ENCODE results near the gene LRIG1.

LRIG1 gene

DNA sequence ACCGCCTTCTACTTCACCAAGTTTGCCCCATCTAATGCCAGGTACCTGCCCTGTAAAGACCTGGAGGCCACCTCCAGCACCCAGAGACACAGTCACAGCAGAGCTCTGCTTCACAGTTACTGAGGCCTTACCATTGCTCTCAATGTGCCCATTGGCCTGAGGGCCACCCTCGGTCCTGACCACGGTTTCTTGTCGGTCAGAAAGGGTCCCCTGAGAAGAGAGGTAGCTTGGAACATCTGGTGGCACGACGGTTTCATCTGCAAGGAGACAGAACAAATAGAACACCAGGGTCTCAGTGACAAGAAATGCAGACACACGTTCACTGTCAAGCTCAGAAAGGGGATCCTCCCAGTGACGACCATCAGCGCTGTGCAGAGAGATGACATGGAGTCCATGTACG lies 118.7 kb downstream of the LRIG1 start:
- DNase-seq (ENCODE audit: low read depth) = no peak

DNA sequence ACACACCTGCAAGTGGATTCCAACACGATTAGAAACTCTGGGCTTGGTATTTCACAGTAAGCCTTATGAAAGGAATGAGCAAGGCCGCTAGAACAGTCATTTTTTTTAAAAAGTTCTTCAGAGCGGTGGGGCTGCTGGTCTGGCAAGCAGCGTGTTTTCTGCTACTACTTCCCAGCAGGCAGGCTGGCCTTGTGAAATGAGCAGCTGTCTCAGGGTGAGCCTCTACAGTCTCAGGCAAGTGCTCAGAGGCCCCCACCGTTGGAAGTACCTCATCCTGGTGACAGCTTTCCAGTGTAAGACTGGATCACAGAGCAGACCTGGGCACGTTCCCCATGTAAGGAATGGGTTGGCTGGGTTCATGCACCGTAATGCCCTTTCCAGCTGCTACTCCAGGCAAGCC lies 119.2 kb downstream of the LRIG1 start:
- no peak for DNase-seq (ENCODE audit: low read depth)

DNA sequence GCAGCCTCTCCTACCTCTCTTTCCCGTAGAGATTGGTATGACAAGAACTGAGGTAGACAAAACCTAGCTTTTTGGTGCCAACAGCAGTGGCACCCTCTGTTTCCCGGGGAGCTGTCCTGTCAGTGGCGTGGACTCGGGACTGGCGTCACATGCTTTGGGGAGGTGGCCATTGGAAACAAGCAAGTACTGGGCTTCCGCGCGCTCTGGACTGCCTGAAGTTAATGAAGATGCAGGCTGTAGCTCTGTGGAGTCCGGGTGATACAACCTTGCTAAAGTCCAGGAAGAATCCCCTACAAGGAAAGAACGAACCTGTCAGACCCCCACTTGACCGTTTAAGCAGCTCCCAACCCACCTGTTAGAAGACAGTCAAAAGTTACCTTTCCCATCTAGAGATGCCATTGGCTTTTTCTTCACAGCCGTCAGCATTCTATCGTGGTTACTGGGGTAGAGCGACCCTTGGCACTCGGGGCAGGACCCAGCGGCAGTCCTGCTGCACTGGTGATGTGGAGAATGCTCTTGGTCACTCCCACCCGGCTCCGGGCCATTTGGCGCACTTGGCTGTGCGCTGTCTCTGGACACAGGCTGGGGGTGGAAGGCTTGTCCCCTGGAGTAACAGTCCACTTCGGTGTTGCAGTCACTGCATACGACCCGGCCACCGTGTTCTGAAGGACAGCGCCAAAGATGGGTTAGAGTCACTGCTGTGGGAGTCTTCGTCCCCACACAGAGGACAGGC lies 120.5 kb downstream of the LRIG1 start:
- DNase-seq (ENCODE audit: low read depth) = no peak

DNA sequence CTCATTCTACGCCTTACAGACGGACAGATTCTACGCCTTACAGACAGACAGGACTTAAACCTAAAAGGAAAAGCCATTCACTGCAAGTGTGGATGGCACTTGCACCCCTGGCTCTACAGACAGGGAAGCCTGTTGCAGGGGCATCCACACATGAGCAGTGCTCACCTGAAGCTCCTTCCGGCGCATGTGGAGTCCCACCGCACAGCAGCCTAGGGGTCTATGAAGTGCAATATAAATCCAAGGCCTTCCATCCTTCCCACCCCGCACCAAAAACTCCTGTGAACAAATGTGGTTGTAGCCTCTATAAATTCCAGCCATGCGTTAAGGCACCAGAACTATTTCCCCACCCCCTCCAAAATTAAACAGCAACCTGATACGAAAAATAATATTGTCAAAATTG lies 121.3 kb downstream of the LRIG1 start:
- no peak for DNase-seq (ENCODE audit: low read depth)

DNA sequence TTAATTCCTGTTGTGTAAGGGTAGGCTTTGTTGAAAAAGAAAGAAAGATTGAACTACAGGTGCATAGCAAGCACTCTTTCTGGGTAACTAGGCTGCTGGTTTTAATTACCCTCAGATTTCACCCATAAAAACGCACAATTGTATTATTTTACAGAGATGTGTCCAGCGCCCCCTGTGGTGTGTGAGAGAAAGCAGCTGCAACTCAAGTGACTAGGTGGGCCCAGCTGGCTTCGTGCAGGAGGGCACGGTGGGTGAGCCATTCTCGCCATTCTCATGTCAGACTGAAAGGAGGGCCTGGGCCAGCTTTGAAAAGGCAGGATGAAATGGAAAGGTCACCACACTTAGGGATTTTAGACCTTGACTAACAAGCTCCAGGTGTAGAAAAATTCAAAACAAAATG lies 122.6 kb downstream of the LRIG1 start:
- DNase-seq (ENCODE audit: low read depth) = peak; percentile 14

DNA sequence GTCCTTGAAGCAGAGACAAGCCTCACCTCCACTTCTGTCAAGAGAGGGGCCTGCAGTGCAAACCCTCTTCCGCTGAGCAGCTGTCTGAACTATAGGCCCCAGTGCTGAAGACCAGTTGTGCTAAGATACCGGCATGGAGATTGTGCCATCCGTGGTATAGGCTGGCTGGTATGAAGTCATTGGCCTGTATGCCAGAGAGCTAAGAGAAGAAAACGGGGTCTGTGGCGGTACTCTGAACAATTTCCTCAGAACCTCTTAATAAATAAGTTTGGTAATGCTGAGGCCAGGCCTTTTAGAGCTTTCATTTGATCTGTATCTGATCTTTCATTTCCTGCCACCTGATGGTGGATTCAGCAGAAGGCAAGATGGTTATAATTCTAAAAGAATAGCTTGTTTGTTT lies 123.0 kb downstream of the LRIG1 start:
- no peak for DNase-seq (ENCODE audit: low read depth)

DNA sequence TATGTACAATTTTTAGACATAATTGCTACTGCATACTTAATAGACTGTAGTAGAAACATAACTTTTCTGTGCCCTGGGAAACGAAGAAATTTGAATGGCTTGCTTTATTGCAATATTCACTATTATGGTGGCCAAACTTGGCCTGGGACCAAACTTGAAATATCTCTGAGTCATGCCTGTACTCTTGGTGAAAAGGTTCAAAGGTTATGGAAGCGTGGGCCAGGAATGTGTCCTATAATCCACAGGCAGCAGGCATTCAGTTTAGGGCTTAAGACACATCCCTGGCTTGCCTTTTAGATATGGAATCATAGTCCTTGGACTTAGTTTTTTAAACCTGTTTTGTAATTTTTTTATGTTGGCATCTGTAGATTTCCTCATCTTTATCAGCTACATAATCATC lies 124.3 kb downstream of the LRIG1 start:
- no peak for DNase-seq (ENCODE audit: low read depth)

DNA sequence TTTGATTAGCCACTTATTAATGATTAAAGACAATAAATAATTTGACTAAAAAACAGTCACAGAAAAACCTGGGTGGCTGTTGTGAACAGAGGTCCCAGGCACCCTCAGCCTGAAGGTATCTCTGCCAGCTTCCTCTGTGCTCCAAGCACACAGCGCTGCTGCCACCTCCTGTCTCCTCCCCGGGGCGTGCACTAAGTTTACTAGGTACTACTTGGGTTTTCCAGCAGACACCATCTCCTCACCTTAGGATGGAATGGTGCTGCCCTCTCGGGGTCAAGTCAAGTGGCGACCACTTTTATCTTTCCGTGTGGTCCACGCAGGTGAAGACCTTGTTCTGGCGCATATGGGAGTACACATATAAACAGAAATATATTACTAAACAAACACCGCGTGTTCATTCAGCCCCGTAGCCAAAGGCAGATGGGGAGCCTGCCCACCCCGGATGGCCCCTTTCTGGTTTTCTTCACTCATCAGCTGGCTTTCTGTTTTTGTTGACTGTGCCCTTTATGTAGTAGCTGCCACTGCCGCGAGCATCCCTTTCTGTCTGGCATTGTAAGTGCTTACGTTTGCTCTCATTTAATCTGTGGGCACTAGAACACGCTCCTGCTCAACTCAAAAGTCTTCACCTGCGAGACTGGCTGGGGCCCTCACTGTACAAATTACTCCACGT lies 128.0 kb downstream of the LRIG1 start:
- DNase-seq (ENCODE audit: low read depth) = no peak

DNA sequence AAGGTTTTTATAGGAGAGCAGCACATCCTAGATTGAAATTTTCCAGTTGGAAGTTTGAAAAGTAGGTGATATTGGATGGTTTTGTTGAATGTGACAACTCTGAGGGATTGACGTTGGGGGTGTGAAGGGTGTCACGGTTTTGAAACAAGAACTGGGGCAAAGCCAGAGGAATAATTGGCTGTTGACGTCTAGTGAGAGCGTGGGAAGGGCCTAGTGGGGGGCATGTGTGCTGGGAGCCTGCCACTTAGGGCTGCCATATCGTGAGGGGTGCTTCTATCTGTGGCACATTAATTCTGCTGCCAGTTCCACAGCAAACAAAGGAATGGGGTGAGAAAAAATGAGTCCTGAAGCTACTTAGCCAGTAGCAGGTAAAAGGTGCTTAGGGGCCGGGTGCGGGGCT lies 129.4 kb downstream of the LRIG1 start:
- DNase-seq (ENCODE audit: low read depth) = no peak

DNA sequence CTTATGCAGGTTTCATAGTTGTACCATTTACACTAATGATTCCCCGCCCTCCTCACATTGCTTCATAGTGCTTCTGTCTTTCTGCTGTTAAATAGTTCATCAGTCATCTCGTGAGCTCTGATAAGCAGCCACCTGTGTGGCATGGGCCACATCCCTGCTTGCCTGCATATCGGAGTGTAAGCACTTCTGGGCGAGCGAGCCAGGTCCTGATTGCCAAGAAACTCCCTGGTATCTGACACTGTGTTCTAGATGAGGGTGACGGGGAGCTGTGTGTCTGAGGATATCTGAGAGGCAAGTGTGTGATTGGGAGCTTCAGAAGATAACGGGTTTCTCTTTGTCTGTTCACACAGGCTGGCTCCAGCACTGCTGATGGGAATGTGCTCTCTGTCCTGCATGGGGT lies 130.6 kb downstream of the LRIG1 start:
- DNase-seq (ENCODE audit: low read depth) = no peak

DNA sequence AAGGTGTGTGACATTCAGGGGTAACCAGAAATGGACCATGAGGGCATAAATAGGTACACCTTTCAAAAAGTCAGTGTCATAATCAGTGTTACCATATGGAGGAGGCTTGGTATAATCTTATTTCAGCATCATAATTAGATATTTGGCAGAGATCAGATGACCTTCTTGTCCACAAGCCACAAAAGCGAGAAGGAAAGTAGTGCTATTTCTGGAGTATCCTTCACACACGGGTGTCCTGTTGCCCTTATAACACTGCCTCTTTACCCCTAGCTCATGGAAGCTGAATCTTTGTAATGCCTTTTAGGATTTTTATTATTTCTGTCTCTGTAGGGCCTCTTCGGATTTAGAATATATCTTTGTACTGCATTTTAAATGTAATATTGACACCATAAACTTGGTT lies 132.8 kb downstream of the LRIG1 start:
- no peak for DNase-seq (ENCODE audit: low read depth)

DNA sequence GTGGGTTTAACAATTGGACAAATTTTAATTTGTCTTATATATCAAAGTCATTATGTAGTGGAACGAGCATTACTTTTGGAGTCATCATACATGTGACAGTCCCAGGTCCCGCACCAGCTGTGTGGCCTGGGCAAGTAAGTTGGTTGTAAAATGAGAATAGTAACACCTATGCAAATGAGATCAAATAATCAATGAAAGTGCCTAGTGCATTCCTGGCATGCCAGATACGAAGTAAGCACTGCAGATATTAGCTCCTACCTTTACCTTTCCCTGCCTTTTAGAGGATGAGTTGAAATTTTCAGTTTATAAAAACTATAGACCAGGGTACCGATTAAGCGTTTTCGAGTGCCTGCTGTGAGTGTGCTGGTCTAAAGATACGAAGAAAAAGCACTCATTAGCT lies 134.1 kb downstream of the LRIG1 start:
- DNase-seq (ENCODE audit: low read depth) = no peak

DNA sequence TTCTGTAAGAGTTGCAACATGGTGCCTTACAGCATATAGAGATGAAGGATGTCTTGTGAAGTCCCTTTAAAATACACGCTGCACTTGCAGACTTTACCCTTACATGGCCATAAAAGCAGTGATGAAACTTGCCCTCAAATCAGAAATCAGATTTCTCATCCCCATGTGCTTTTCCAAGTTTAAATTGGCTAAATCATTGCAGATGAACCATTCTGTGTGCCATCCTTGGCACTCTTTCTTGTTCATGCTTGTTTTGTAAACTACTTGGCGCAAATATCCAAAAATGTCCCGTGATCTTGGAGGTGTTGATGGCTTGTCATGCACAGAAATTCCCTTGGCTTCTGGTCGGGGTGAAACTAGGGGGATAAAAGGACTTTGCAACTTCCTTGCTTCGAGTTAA lies 135.7 kb downstream of the LRIG1 start:
- DNase-seq (ENCODE audit: low read depth) = no peak

DNA sequence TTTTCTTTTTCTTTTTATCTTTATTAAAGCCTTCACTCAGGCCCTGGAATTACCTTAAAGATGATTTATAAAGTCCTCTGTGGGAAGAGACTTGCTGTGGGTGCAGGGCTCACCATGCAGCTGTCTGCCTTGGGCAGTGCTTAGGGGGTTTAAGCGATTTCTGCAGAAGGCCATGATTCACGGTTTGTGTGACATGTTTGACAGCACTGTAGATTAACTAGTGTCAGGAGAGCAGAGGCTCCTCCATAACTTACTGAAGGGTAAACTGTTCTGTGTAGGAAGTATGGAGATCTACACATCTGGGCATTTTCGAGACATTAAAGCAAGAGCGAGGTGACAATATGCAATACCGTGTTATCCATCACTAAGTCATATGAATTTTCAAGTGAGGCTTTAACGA lies 137.7 kb downstream of the LRIG1 start:
- DNase-seq (ENCODE audit: low read depth) = no peak

DNA sequence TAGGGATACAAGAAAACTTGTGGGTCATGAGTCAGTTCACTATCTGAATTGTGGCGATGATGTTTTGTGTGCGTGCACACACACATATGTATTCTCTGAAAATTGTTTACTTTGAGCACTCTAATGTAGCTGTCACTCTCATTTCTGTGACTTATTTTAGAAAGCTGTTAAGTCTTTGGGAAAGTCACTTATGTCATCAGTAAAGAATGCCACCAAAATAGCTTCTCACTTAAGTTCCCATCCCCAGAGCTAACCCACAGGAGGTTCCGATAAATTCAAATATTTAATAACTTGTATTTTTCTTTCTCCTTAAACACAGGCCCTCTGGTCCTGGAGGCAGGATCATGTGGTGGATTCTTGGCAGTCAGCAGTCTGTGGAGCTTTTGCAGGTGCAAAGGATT lies 138.3 kb downstream of the LRIG1 start:
- DNase-seq (ENCODE audit: low read depth) = no peak

DNA sequence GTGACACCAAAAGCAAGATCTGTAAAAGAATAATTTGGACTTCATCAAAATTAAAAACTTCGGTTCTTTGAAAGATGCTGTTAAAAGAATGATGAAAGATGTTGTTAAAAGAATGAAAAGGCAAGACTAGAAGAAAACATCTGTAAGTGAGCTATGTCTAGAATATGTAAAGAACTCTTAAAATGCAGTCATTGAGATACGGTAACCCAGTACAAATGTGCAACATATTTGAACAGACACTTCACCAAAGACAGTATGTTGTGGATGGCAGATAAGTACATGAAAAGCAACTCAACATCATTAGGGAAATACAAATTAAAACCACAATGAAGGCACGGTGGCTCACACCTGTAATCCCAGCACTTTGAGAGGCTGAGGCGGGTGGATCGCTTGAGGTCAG lies 139.5 kb downstream of the LRIG1 start:
- DNase-seq (ENCODE audit: low read depth) = no peak

DNA sequence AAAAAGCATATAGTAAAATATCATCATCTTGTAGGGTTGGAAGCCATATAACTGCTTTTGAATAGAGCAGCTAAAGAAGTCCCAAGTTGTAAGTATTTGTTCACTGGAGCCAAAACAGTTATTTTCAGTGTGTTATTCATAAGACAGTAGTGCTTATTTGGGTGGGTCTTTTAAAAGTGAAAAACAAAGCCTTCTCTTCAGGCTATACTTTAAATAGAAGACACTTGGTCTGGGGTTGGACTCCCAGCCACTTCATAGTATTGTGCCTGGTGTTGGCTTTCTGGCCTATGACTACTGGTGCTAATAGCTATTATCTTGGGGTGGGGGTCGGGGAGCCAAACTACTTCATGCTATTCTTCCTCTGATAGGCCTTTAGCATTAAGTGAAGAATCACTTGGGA lies 144.8 kb downstream of the LRIG1 start:
- DNase-seq (ENCODE audit: low read depth) = no peak

DNA sequence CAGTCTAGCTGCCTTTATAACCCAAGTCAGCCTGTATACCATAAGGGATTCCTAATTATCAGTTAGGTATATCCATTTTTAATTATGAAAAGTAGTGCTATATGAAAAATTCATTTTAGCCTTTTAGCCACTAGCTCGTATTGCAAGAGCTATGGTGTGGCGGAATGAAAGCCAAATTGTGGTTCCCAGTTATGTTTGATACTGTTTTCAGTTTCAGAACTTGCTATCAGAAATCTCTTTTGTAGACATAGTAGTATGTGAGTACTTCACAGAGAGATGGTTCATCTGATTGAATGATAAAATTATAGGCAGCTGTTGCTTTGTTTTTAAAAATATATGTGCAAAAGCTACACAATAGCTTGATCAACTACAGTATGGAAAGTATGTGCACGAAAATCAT lies 145.4 kb downstream of the LRIG1 start:
- no peak for DNase-seq (ENCODE audit: low read depth)

DNA sequence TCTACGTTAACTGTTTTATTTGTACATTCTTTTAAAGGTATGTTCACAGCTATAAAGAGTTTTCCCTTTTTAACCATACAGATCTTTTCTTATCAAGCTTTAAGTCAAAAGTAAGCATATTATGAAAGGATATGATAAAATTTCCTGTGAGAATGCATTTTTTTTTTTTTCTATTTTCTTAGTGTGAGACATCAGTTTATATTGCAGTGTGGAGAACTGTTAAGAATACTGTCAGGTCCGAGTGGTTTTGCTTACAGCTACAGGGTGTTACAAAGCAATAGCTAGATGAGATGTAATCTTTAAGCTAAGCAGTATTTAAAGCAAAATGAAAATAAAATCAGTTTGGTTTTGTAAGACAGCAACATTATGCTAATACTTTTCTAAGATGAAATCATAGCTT lies 146.8 kb downstream of the LRIG1 start:
- no peak for DNase-seq (ENCODE audit: low read depth)

DNA sequence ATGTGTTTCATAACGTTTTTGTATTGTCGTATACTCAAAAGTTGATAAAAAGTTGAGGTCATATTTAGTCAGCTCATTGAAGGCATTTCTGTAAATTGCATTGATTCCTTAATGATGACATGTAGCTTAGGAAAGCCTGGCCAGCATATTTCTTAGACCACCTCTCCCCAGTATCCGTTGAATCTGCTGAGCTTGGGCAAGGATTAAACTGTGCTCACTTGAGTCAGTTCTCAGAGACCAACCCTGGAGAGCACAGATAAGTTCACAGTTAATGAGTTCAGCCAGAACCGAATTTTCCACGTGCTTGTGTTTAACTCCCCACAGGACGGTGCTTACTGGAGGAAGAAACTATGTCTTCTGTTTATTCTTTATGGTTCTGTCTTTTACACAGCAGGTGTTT lies 147.3 kb downstream of the LRIG1 start:
- DNase-seq (ENCODE audit: low read depth) = no peak

DNA sequence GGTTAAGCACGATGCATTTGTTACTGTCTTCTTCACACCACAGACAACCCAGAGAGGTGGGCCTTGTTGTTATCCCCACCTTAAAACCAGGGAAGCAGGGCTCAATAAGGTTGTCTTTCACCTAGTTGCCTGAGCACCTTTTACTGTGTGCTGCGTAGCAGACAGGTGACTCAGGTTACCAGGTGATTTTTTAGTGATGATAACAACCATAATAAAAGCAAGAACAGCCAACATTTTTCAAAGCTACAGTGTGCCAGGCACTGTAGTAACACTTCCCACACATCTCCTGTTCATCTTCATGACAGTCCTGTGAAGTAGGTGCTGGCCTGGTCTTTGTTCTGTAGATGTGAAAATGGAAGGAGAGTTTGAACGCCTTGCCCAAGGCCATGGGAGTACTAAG lies 147.8 kb downstream of the LRIG1 start:
- no peak for DNase-seq (ENCODE audit: low read depth)

DNA sequence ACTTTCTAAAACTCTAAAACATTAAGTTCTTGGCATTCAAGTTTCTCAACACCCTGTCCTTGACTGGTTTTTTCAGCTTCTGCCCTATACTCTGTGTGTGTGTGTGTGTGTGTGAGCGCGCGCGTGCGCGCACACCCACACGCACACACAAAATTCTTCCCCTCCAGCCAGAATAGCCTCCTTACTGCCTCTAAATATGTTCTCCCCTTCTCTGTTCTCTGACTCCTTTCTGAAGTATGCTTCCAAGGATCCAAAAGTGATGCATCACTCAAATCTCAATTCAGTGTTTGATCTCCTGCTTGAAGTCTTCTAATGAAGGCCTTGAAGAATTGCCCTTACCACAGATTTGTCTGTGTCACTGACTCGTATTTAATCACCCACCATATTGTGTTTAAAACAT lies 150.2 kb downstream of the LRIG1 start:
- DNase-seq (ENCODE audit: low read depth) = no peak

DNA sequence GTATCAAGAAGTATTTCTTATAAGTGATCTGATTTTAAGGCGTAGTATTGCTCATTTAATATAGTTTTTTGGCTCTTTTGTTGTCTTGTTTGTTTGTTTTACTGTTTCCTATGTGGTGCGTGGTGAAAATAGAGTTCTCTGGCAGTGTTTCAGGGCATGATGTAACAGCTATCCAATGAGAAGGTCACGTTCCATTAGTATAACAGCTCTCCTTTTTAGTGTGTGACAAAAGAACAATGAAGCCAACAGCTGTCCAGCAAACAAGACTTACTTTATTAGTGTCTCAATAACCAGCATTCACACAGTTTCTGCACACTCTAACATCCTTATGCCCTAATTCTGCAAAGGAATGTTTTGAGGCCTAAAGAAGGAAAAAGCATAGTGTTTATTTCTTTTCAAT lies 152.1 kb downstream of the LRIG1 start:
- DNase-seq (ENCODE audit: low read depth) = no peak

Data from activated T-cell treated with anti-CD3 and anti-CD28 coated beads for 24 hours (primary cell).